SH-SY5Y (cell line): ENCODE measurements around the gene GMDS.
A peak's percentile ranks its signal among the peaks of the same experiment; 100 is the strongest.

Experiments used
- GATA2 ChIP-seq: IDR thresholded peaks from 2 replicates; pipeline ENCODE4 v1.6.1; 2011; ENCODE audit warnings: mild to moderate bottlenecking, low read depth, low read length
- GATA3 ChIP-seq: IDR thresholded peaks from 2 replicates; pipeline ENCODE4 v1.6.1; 2011; ENCODE audit warnings: low read depth, mild to moderate bottlenecking, low read length, moderate library complexity

GRCh38 chr6:2038092-2038491 is 207.3 kb downstream of the GMDS start:
- TF ChIP-seq GATA3 (peak; percentile 83), GATA2 (peak; percentile 96)
